Right cardiac atrium (tissue), 5 donors: Measurements from ENCODE around the gene ADAD2. TPM values are rescaled to one million over a fixed set of nuclear protein-coding genes. Genes with fewer than 3 reads are reported as not detected.

Source experiments
- ATAC-seq, 2 donors: fragments of 200-7000 bp; cut with Tn5 transposase; one replicate each; pipeline versions ENCODE4 v1.8.0 to v1.9.1; 2020; ENCODE audit warnings: moderate library complexity in 2 of 2, mild to moderate bottlenecking in 1 of 2
- DNase-seq, 3 donors: peaks; one replicate each; pipeline ENCODE4 v3.0.0-alpha.2; 2020
- H3K27ac ChIP-seq: one replicate; pipeline ENCODE4 v1.5.1; 2013; ENCODE audit warnings: mild to moderate bottlenecking, low read length, control low read depth, moderate library complexity
- H3K27me3 ChIP-seq: one replicate; pipeline ENCODE4 v1.6.1; 2013; ENCODE audit not compliant: control insufficient read depth, insufficient read depth
- H3K4me1 ChIP-seq: one replicate; pipeline ENCODE4 v1.6.1; 2013; ENCODE audit warnings: low read length; ENCODE audit not compliant: control insufficient read depth, insufficient read depth
- H3K4me3 ChIP-seq: one replicate; pipeline ENCODE4 v1.5.1; 2013; ENCODE audit warnings: low read length, control low read depth
- H3K9me3 ChIP-seq: one replicate; pipeline ENCODE4 v1.6.1; 2013; ENCODE audit warnings: low read length; ENCODE audit not compliant: control insufficient read depth
- WGBS: extraction: QIAGEN DNeasy Blood & Tissue Kit; methylation state at CpG from one replicate; pipeline ENCODE4 v1.1.7; 2013; 5-methylcytosine and 5-hydroxymethylcytosine counted together
- intact Hi-C, 4 donors: fragments of 100-400 bp; cut with DNase I; formaldehyde crosslinking; loops; one replicate each; pipeline versions ENCODE4 v1.11.0 to v1.14.0; 2022 to 2023
- polyA plus RNA-seq: library from polyadenylated mRNA; stranded (reverse); fragments of 200-250 nt; gene quantifications from one replicate; pipeline ENCODE4 v1.2.3, GENCODE V29; 2013
- total RNA-seq, 4 donors: library from RNA; stranded (reverse); fragmentation: NEBNext Ultra II Directional; extraction: Animal tissue kit (Norgen Biotek cat#: 25700); gene quantifications; one replicate each; pipeline ENCODE4 v1.2.1, GENCODE V29; 2021
- donor health status: healthy with polysubstance abuse.
- donor health status: DM: no; HTN: yes; CAD: no.
- donor health status: DM: no; HTN: no; CAD: no.
- donor health status: DM: no; HTN: yes; CAD: no; lungs with severe emphysema.
- donor health status: DM: yes; HTN: yes; CAD: no.

ADAD2 gene
- total and polyA plus RNA-seq, 5 donors = 0.38 to 2.9 (median 0.61) TPM; not detected in 1

DNA sequence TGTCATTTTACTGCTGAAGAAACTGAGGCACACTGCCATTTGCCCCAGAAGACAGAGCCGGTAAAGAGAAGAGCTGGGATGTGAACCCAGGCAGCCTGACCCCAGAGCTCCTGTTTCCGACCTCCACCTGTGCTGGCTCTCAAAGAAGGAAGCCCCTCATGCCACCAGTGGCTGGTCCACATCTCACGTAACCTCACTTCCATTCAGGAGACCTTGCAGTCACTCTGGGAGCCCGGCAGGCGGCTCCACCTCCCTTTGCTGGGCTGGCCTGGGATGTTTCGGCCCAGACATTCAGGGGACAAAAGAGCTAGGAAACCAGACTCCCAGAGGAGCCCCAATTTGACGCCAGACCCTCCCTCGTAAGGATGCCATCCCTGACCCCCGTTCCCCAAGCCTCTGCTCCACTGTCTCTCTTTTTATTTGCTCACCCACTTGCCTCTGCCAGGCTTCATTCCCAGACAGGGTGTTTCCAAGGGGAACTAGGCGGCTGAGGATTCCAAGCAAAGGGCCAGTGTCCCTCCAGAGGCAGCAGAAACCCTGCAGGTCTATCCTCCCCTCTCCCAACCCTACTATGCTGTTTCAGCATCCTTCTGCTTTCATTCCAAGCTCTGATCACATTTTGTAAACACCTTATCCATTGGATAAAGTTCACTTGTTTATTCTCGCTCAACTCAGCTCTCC lies 6.9 kb upstream of the ADAD2 start:
- H3K27ac ChIP-seq = peak overlapping the region; percentile 87
- 73% methylated on average over 11 of the region's 11 CpGs for WGBS
- no peaks in the 10 kb centered on the region for H3K27me3 ChIP-seq
- intact Hi-C loops = loop anchor here in 1 of 4 donors (5.0 kb wide), 1 partner anchor 217 kb away; the partner anchor contains the start of gene NECAB2
- no peaks in the 10 kb centered on the region for H3K9me3 ChIP-seq
- H3K4me1 ChIP-seq = peaks cover 2% of the 10 kb centered on the region
- DNase-seq = peak in 1 of 3 donors; percentile 51
- ATAC-seq = no peak
- H3K4me3 ChIP-seq = no peak overlapping the region

DNA sequence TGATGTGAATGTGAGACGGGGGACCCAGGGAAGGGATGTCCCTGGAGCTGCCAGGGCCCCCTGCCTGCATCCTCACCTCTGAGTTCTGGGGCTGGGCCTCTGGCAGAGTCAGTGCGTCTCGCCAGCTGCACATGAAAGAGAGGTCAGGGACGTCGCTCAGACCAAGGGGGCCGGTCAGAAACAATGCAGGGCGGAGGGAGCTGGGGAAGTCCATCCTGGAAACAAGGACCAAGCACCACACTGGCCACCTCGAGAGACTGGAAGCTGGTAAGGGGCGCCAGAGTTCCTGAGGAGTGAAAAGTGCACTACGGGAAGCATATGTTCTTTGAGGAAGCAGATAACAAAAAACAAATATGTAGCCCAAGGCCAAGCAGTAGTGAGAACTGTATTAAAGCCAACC lies 6.2 kb upstream of the ADAD2 start:
- Histone ChIP-seq H3K4me3 (no peak overlapping the region), H3K9me3 (no peaks in the 10 kb centered on the region), H3K27ac (peak overlapping the region; percentile 87), H3K4me1 (peaks cover 2% of the 10 kb centered on the region), H3K27me3 (no peaks in the 10 kb centered on the region)
- ATAC-seq = peak; percentile 38 to 57
- WGBS = 67% methylated on average over 10 of the region's 10 CpGs
- DNase-seq = peak; percentile 55 to 75 (median 71)
- intact Hi-C loops = loop anchor here in 1 of 4 donors (5.0 kb wide), 2 partner anchors 217 to 227 kb away; partner anchors contain the start of gene NECAB2

DNA sequence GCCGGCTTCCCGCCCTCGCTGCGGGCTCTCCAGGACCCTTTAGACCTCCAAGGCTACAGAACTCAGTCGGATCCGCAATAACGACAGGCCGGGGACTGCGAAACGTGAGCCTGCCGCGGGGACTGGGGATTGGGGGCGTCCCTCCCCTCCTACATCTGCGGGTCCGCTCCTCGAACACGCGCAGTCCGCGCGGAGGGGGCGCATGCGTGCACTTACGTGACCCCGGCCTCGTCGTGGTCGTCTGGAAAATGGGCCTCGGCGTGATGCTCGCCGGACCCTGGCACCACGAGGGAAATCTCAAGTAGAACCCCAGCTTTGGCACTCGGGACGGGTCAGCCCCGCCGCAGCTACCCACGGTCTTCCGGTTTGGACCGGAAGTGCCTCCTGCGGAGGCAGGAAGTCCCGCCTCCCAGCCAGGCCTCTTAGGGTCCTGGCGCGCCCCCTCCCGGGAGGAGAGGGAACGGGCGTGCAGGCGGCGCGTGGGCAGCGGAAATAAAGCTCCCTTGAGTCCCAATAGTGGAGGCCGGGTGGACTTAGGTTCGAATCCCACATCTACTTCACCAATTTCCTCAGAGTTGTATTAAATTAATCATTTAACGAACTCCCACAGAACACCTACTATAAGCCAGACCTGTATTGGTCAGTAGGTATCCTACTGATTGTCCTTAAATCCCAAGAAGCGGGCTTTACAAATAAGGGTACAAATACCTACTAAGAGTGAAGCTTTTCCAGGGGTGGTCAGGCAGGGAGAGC lies 4.1 kb upstream of the ADAD2 start, which contains the start of gene TAF1C:
Gene TAF1C, minus strand, starts transcription at position 373 of the 753 bp plus-strand sequence. CDS start 2,069 bp downstream, outside the sequence.
- Histone ChIP-seq H3K27ac (peak within 1 kb of the TSS; percentile 82), H3K27me3 (no peaks in the 10 kb centered on the region), H3K4me3 (peak within 1 kb of the TSS; percentile 68), H3K9me3 (no peaks in the 10 kb centered on the region), H3K4me1 (peaks cover 2% of the 10 kb centered on the region)
- intact Hi-C loops = loop anchor here in 1 of 4 donors (5.0 kb wide), 1 partner anchor 230 kb away; no protein-coding TSS in a partner anchor
- 2% methylated on average over 55 of the region's 55 CpGs for WGBS
- DNase-seq = peak; percentile 94 to 98 (median 97)
- peak; percentile 93 to 96 for ATAC-seq

DNA sequence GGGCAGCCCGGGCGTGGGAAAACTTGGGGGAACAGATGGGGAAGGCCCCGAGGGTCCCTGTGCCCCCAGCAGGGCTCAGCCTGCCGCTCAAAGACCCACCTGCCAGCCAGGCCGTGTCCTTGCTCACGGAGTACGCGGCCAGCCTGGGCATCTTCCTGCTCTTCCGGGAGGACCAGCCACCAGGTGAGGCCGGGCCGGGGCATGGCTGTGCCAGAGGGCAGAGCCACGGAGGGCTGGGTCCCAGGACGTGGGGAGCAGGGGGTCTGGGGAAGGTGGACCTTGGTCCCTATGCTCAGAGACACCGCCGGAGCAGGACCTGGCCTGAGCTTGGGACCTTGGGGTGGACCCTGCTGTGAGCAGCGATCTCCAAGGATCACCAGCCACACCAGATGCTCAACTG lies 509 bp downstream of the ADAD2 start:
- peak in 1 of 3 donors; percentile 45 for DNase-seq
- 92% methylated on average over 16 of the region's 16 CpGs for WGBS
- intact Hi-C loops = no loop called here
- H3K4me3 ChIP-seq = no peak overlapping the region
- H3K4me1 ChIP-seq = no peaks in the 10 kb centered on the region
- H3K27me3 ChIP-seq = no peaks in the 10 kb centered on the region
- H3K27ac ChIP-seq = no peak overlapping the region
- ATAC-seq = no peak
- no peaks in the 10 kb centered on the region for H3K9me3 ChIP-seq

DNA sequence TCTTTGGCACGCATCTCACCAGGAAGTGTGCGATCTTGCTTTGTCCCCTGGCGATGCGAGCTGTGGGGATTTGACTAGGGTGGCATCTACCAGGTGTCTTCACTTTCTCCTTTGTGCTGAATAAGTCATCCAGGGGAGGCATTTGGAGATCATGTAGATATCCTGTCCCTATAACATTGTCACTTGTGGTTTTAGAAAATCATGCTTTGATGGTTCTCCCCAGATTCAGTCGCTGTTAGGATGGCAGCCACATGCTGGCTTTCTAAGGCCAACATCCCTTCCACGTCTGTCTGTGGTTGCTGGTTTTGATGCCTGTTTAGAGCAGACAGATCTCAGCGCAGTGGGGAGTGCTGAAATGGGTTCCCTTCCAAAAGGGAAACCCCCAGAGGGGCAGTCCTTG lies 2.5 kb downstream of the ADAD2 start:
- WGBS = 81% methylated on average over 7 of the region's 7 CpGs
- H3K27ac ChIP-seq = no peak overlapping the region
- H3K27me3 ChIP-seq = no peaks in the 10 kb centered on the region
- no peak overlapping the region for H3K4me3 ChIP-seq
- H3K4me1 ChIP-seq = no peaks in the 10 kb centered on the region
- DNase-seq (no peak), ATAC-seq (no peak)
- intact Hi-C loops = no loop called here
- H3K9me3 ChIP-seq = no peaks in the 10 kb centered on the region

DNA sequence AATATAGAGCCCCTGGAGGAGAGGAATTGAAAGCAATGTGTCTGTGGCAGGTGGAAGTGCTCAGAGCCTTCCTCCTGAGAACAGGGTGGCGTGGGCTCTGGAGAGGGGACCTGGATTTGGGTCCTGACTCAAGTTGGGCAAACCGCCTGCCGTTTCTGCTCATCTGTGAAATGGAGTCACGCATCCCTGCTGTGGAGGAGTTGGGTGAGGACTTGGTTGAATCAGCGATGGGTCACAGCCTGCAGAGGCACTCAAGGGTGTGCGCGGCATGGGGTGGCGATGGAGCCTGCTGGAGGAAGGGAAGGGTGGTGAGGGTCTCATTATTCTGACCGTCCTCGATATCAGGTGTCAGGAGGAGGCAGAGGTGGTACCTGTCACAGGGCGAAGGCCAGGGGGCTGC lies 3.1 kb downstream of the ADAD2 start:
- intact Hi-C loops = no loop called here
- Histone ChIP-seq H3K27ac (no peak overlapping the region), H3K4me1 (no peaks in the 10 kb centered on the region), H3K9me3 (no peaks in the 10 kb centered on the region), H3K4me3 (no peak overlapping the region), H3K27me3 (no peaks in the 10 kb centered on the region)
- no peak for DNase-seq
- 85% methylated on average over 11 of the region's 11 CpGs for WGBS
- ATAC-seq = no peak

DNA sequence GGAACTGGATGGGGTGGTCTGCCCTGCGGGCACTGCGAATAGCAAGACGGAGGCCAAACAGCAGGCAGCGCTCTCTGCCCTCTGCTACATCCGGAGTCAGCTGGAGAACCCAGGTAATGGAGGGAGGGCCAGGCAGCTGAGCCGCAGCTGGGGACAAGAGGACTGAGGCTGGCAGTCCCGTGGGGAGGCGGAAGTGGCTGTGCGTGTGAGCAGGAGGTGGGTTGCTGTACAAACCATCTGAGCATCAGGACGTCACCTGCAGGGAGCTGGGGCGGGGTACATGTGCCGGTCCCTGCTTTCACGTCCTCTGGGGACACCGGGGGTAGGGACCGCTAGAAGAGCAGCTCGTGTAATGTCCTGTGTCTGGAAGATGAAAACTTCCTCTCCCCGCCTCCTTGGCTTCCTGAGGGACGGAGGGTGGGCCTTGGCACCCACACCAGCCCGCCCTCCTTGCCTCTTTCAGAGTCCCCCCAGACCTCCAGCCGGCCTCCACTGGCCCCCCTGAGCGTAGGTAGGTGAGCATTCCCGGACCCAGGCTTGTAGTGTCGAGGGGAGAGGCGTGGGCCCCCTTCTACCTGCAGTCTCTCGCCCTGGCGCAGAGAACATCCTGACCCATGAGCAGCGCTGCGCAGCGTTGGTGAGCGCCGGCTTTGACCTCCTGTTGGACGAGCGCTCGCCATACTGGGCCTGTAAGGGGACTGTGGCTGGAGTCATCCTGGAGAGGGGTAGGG lies 3.7 kb downstream of the ADAD2 start:
- Histone ChIP-seq H3K9me3 (no peaks in the 10 kb centered on the region), H3K27ac (no peak overlapping the region), H3K27me3 (no peaks in the 10 kb centered on the region), H3K4me1 (no peaks in the 10 kb centered on the region), H3K4me3 (no peak overlapping the region)
- DNase-seq = no peak
- 57% methylated on average over 34 of the region's 34 CpGs for WGBS
- no peak for ATAC-seq
- intact Hi-C loops = no loop called here

DNA sequence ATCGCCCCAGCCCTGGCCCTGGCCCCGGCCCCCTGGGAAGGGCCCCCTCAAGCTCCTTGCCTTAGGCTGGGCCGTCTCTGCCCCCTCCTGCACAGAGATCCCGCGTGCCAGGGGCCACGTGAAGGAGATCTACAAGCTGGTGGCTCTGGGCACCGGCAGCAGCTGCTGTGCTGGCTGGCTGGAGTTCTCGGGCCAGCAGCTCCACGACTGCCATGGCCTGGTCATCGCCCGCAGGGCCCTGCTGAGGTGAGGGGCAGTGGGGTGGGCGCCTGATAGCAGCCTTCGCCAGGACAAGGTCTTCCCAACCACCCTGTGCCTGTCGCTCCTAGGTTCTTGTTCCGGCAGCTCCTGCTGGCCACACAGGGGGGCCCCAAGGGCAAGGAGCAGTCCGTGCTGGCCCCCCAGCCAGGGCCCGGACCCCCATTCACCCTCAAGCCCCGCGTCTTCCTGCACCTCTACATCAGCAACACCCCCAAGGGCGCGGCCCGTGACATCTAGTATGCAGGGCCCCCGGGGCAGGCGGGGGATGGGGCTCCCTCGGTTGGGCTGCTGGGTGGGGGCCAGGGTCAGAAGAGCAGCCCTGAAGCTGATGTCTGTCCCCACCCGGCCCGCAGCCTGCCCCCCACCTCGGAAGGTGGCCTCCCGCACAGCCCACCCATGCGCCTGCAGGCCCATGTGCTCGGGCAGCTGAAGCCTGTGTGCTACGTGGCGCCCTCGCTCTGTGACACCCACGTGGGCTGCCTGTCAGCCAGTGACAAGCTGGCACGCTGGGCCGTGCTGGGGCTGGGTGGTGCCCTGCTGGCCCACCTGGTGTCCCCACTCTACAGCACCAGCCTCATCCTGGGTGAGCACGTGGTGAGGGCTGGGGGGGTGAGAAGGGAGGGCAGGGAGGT lies 4.5 kb downstream of the ADAD2 start:
- ATAC-seq (no peak), DNase-seq (peak in 1 of 3 donors; percentile 65)
- Histone ChIP-seq H3K27ac (no peak overlapping the region), H3K27me3 (no peaks in the 10 kb centered on the region), H3K9me3 (no peaks in the 10 kb centered on the region), H3K4me1 (no peaks in the 10 kb centered on the region), H3K4me3 (no peak overlapping the region)
- 87% methylated on average over 38 of the region's 38 CpGs for WGBS
- intact Hi-C loops = no loop called here

DNA sequence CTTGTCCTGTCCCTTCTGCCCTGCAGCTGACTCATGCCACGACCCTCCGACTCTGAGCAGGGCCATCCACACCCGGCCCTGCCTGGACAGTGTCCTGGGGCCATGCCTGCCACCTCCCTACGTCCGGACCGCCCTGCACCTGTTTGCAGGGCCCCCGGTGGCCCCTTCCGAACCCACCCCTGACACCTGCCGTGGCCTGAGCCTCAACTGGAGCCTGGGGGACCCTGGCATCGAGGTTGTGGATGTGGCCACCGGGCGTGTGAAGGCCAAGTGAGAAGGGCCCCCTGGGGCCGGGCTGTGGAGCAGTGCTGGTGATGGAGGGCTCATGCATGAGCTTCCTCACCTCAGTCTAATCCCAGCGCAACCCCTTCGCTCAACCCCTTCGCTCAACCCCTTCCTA lies 5.1 kb downstream of the ADAD2 start:
- H3K27ac ChIP-seq = no peak overlapping the region
- WGBS = 91% methylated on average over 16 of the region's 16 CpGs
- no peak overlapping the region for H3K4me3 ChIP-seq
- H3K4me1 ChIP-seq = no peaks in the 10 kb centered on the region
- ATAC-seq = no peak
- H3K27me3 ChIP-seq = no peaks in the 10 kb centered on the region
- no peak for DNase-seq
- no peaks in the 10 kb centered on the region for H3K9me3 ChIP-seq
- intact Hi-C loops = no loop called here

DNA sequence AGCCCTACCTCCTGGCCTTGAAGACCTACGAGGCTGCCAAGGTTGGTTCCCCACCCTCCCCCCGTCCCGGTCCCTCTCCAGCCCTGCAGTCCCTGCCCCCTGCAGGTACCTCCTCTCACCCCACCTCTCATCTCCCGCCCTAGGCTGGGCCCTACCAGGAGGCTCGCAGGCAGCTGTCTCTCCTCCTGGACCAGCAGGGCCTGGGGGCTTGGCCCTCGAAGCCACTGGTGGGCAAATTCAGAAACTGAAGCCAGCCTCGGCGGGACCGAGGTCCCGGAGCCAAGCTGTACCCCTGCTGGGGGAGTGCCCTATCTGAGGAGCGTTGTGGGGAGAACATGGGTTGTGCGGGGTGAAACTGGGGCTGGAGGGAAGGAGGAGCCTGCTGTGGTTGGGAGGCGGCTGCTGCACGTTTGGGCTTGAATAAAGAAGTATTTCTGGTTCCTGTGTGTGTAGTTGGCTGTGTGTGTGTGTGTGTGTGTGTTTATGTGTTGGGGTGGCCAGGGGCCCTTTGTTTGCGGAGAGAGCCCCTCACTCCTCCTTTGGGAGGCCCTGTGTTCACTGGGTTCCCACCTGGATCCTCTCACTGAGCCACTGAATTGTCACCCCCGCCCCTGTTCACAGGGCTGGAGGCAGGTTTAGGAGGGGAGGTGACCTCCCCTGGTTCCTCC lies 5.9 kb downstream of the ADAD2 start:
- WGBS = 69% methylated on average over 16 of the region's 16 CpGs
- no peak for DNase-seq
- no peak for ATAC-seq
- intact Hi-C loops = no loop called here
- Histone ChIP-seq H3K9me3 (no peaks in the 10 kb centered on the region), H3K27ac (no peak overlapping the region), H3K27me3 (no peaks in the 10 kb centered on the region), H3K4me1 (no peaks in the 10 kb centered on the region), H3K4me3 (no peak overlapping the region)
